H1 (cell line): ENCODE measurements around the gene GNB3. TPM values are rescaled to one million over a fixed set of nuclear protein-coding genes. Genes with fewer than 3 reads are reported as not detected.

Experiments used
- ASH2L ChIP-seq: fragments of 200-600, 300-600 bp; sonication (generic); IDR thresholded peaks from one replicate; pipeline ENCODE4 v1.7.1; 2017; ENCODE audit warnings: low read length
- E2F6 ChIP-seq: IDR thresholded peaks from 2 replicates; pipeline ENCODE4 v1.6.1; 2012; ENCODE audit warnings: inconsistent platforms
- HDAC2 ChIP-seq, 2 experiments: fragments of 300-600 bp in 1 of 2; sonication (generic) in 1 of 2; IDR thresholded peaks; 2 replicates each; pipeline ENCODE4 v1.6.1; 2011 to 2012; ENCODE audit warnings: low read depth in 2 of 2, low read length in 2 of 2, mild to moderate bottlenecking in 2 of 2, moderate library complexity in 2 of 2, borderline replicate concordance in 1 of 2, inconsistent platforms in 1 of 2
- HDAC6 ChIP-seq: IDR thresholded peaks from one replicate; pipeline ENCODE4 v1.7.1; 2012; ENCODE audit warnings: low read depth, mild to moderate bottlenecking, inconsistent platforms, low read length, moderate library complexity
- JUN ChIP-seq: IDR thresholded peaks from 2 replicates; pipeline ENCODE4 v1.6.1; 2011; ENCODE audit warnings: low read depth, mild to moderate bottlenecking, improper control_type of control experiment, low read length
- POLR2AphosphoS5 ChIP-seq: IDR thresholded peaks from 2 replicates; pipeline ENCODE4 v1.6.1; 2011; ENCODE audit warnings: low read depth, low read length
- SP2 ChIP-seq: IDR thresholded peaks from 2 replicates; pipeline ENCODE4 v1.6.1; 2012; ENCODE audit warnings: mild to moderate bottlenecking, low read length, inconsistent platforms
- YY1 ChIP-seq: IDR thresholded peaks from 2 replicates; pipeline ENCODE4 v1.6.1; 2011; ENCODE audit warnings: low read depth, mild to moderate bottlenecking, low read length
- polyA plus RNA-seq, 7 experiments: library from polyadenylated mRNA; depleted of rRNA in 3 of 7; stranded (reverse) in 5 of 7; unstranded in 2 of 7; fragments of >200 nt in 5 of 7; fragments of 200-250 nt in 2 of 7; gene quantifications; 1 replicate in 5 of 7; 2 replicates in 1 of 7; 4 replicates in 1 of 7; pipeline versions ENCODE4 v1.2.1 to v1.2.3, GENCODE V29; 2011 to 2013; ENCODE audit warnings: missing spikeins in 2 of 7, mixed read lengths in 2 of 7
- total RNA-seq: library from RNA; stranded (reverse); fragmentation: NEBNext Ultra II Directional; extraction: Animal tissue kit (Norgen Biotek cat#: 25700); gene quantifications from 2 replicates; pipeline ENCODE4 v1.2.1, GENCODE V29; 2021
- TF ChIP-seq, protein P1 (sequence below): fragments of 300-600 bp; sonication (generic); IDR thresholded peaks from 2 replicates; pipeline ENCODE4 v1.7.1; 2012; ENCODE audit warnings: low read length, moderate library complexity, mild to moderate bottlenecking, inconsistent platforms; ENCODE audit not compliant: insufficient replicate concordance

The GNB3 gene
- total and polyA plus RNA-seq, 2 of the 8 experiments (the other 6 are each of a cell fraction or from before 2014, with no cell fraction given): 9.9 TPM

DNA sequence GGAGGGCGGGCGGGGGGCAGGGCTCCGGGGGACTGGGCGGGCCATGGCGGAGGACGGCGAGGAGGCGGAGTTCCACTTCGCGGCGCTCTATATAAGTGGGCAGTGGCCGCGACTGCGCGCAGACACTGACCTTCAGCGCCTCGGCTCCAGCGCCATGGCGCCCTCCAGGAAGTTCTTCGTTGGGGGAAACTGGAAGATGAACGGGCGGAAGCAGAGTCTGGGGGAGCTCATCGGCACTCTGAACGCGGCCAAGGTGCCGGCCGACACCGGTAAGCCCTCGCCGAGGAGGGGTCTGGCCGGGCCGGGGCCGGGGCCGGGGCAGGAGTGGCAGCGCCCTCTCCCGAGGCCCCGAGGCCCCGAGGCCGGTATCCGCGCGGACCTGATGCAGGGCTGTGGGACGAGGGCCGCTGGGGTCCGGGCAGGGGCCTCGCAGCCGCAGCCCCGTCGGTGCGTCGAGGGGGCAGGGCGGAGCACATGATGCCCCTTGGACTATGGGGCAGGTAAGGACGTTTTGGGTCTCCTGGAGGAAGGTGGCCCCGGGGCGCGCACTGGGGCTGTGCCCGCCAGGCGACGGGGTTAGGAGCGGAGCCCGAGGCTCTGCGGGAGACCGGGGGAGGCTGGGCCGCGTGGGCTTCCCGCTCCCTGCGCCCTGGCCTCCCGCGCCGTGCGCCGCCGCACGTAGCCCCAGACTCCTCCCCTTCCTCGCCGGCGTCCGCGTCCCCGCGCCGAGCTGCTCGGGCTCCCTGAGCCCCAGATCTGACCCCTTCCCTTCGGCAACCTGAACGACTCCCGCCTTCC is 26.9 kb downstream of the GNB3 start, which contains the start of gene TPI1 (continued):
- TF ChIP-seq, protein P1, sequence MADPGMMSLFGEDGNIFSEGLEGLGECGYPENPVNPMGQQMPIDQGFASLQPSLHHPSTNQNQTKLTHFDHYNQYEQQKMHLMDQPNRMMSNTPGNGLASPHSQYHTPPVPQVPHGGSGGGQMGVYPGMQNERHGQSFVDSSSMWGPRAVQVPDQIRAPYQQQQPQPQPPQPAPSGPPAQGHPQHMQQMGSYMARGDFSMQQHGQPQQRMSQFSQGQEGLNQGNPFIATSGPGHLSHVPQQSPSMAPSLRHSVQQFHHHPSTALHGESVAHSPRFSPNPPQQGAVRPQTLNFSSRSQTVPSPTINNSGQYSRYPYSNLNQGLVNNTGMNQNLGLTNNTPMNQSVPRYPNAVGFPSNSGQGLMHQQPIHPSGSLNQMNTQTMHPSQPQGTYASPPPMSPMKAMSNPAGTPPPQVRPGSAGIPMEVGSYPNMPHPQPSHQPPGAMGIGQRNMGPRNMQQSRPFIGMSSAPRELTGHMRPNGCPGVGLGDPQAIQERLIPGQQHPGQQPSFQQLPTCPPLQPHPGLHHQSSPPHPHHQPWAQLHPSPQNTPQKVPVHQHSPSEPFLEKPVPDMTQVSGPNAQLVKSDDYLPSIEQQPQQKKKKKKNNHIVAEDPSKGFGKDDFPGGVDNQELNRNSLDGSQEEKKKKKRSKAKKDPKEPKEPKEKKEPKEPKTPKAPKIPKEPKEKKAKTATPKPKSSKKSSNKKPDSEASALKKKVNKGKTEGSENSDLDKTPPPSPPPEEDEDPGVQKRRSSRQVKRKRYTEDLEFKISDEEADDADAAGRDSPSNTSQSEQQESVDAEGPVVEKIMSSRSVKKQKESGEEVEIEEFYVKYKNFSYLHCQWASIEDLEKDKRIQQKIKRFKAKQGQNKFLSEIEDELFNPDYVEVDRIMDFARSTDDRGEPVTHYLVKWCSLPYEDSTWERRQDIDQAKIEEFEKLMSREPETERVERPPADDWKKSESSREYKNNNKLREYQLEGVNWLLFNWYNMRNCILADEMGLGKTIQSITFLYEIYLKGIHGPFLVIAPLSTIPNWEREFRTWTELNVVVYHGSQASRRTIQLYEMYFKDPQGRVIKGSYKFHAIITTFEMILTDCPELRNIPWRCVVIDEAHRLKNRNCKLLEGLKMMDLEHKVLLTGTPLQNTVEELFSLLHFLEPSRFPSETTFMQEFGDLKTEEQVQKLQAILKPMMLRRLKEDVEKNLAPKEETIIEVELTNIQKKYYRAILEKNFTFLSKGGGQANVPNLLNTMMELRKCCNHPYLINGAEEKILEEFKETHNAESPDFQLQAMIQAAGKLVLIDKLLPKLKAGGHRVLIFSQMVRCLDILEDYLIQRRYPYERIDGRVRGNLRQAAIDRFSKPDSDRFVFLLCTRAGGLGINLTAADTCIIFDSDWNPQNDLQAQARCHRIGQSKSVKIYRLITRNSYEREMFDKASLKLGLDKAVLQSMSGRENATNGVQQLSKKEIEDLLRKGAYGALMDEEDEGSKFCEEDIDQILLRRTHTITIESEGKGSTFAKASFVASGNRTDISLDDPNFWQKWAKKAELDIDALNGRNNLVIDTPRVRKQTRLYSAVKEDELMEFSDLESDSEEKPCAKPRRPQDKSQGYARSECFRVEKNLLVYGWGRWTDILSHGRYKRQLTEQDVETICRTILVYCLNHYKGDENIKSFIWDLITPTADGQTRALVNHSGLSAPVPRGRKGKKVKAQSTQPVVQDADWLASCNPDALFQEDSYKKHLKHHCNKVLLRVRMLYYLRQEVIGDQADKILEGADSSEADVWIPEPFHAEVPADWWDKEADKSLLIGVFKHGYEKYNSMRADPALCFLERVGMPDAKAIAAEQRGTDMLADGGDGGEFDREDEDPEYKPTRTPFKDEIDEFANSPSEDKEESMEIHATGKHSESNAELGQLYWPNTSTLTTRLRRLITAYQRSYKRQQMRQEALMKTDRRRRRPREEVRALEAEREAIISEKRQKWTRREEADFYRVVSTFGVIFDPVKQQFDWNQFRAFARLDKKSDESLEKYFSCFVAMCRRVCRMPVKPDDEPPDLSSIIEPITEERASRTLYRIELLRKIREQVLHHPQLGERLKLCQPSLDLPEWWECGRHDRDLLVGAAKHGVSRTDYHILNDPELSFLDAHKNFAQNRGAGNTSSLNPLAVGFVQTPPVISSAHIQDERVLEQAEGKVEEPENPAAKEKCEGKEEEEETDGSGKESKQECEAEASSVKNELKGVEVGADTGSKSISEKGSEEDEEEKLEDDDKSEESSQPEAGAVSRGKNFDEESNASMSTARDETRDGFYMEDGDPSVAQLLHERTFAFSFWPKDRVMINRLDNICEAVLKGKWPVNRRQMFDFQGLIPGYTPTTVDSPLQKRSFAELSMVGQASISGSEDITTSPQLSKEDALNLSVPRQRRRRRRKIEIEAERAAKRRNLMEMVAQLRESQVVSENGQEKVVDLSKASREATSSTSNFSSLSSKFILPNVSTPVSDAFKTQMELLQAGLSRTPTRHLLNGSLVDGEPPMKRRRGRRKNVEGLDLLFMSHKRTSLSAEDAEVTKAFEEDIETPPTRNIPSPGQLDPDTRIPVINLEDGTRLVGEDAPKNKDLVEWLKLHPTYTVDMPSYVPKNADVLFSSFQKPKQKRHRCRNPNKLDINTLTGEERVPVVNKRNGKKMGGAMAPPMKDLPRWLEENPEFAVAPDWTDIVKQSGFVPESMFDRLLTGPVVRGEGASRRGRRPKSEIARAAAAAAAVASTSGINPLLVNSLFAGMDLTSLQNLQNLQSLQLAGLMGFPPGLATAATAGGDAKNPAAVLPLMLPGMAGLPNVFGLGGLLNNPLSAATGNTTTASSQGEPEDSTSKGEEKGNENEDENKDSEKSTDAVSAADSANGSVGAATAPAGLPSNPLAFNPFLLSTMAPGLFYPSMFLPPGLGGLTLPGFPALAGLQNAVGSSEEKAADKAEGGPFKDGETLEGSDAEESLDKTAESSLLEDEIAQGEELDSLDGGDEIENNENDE: no peak
- TF ChIP-seq HDAC2 (IDR thresholded peaks at IDR 0.05; ENCODE audit: borderline replicate concordance in 1 of 2, low read depth in 2 of 2, low read length in 2 of 2) (0 out of 4 replicates have a peak, but pooled peaks of 1 of the 2 experiments have one; percentile 58), ASH2L (peak; percentile 40), SP2 (no peak), JUN (no peak), YY1 (peak; percentile 67; the same call in 1 of the 2 replicates), HDAC6 (no peak), E2F6 (peak; percentile 43; the same call in 1 of the 2 replicates), POLR2AphosphoS5 (peak; percentile 97)
